Liver (tissue), 9 donors: ENCODE results near the gene CYB5R4. TPM values are rescaled to one million over a fixed set of nuclear protein-coding genes. Genes with fewer than 3 reads are reported as not detected.

Source experiments
- DNase-seq: peaks from one replicate; pipeline ENCODE4 v3.0.0-alpha.2; 2017; ENCODE audit warnings: low spot score
- H3K27ac ChIP-seq, 2 donors: one replicate each; pipeline ENCODE4 v1.7.0; 2013; ENCODE audit warnings: inconsistent platforms in 2 of 2, low read length in 2 of 2, control low read depth in 1 of 2, low read depth in 1 of 2, mild to moderate bottlenecking in 1 of 2
- H3K27me3 ChIP-seq, 4 donors: one replicate each; pipeline versions ENCODE4 v1.6.1 to v1.7.0; 2013; ENCODE audit warnings: low read length in 3 of 4, inconsistent platforms in 1 of 4, mild to moderate bottlenecking in 1 of 4, moderate library complexity in 1 of 4; ENCODE audit not compliant: control insufficient read depth in 4 of 4, insufficient read depth in 4 of 4
- H3K36me3 ChIP-seq, 4 donors: one replicate each; pipeline versions ENCODE4 v1.6.1 to v1.7.0; 2013; ENCODE audit warnings: low read length in 3 of 4, mild to moderate bottlenecking in 3 of 4, low read depth in 1 of 4, moderate library complexity in 1 of 4; ENCODE audit not compliant: control insufficient read depth in 4 of 4, insufficient read depth in 3 of 4
- H3K4me1 ChIP-seq, 4 donors: one replicate each; pipeline versions ENCODE4 v1.6.1 to v1.7.0; 2013; ENCODE audit warnings: low read length in 3 of 4, mild to moderate bottlenecking in 3 of 4, moderate library complexity in 1 of 4; ENCODE audit not compliant: control insufficient read depth in 4 of 4, insufficient read depth in 4 of 4
- H3K4me3 ChIP-seq, 3 donors: one replicate each; pipeline versions ENCODE4 v1.6.1 to v1.7.0; 2013; ENCODE audit warnings: low read length in 3 of 3, control low read depth in 1 of 3, low read depth in 1 of 3, mild to moderate bottlenecking in 1 of 3
- H3K9ac ChIP-seq, 2 donors: one replicate each; pipeline ENCODE4 v1.7.0; 2013; ENCODE audit warnings: low read length in 2 of 2, mild to moderate bottlenecking in 2 of 2, moderate library complexity in 2 of 2, control low read depth in 1 of 2, low read depth in 1 of 2
- H3K9me3 ChIP-seq, 4 donors: one replicate each; pipeline versions ENCODE4 v1.6.1 to v1.7.0; 2013; ENCODE audit warnings: low read length in 3 of 4; ENCODE audit not compliant: control insufficient read depth in 4 of 4
- CTCF ChIP-seq: fragments of 150-350 bp; IDR thresholded peaks from 2 replicates; pipeline ENCODE4 v1.5.1; 2017; ENCODE audit warnings: improper control_type of control experiment, low read depth, low read length; ENCODE audit not compliant: missing input control
- EGR1 ChIP-seq, 2 donors: IDR thresholded peaks; 2 replicates each; pipeline ENCODE4 v1.6.1; 2016 to 2018; ENCODE audit warnings: antibody characterized with exemption in 2 of 2, low read depth in 2 of 2
- FOXA1 ChIP-seq: IDR thresholded peaks from 2 replicates; pipeline ENCODE4 v1.6.1; 2016; ENCODE audit warnings: antibody characterized with exemption
- FOXA2 ChIP-seq: IDR thresholded peaks from 2 replicates; pipeline ENCODE4 v1.6.1; 2016; ENCODE audit warnings: antibody characterized with exemption
- GABPA ChIP-seq, 2 donors: IDR thresholded peaks in 1 of 2; conservative IDR thresholded peaks in 1 of 2; 2 replicates each; pipeline ENCODE4 v1.6.1; 2016; ENCODE audit warnings: antibody characterized with exemption in 2 of 2, mild to moderate bottlenecking in 1 of 2, moderate library complexity in 1 of 2
- HNF4A ChIP-seq, 2 donors: conservative IDR thresholded peaks; 2 replicates each; pipeline ENCODE4 v1.6.1; 2016; ENCODE audit warnings: antibody characterized with exemption in 2 of 2, mild to moderate bottlenecking in 2 of 2
- JUND ChIP-seq, 2 donors: IDR thresholded peaks; 2 replicates each; pipeline ENCODE4 v1.6.1; 2016; ENCODE audit warnings: antibody characterized with exemption in 2 of 2
- NR2F2 ChIP-seq: IDR thresholded peaks from 2 replicates; pipeline ENCODE4 v1.6.1; 2016; ENCODE audit warnings: antibody characterized with exemption
- RAD21 ChIP-seq, 2 donors: IDR thresholded peaks; 2 replicates each; pipeline ENCODE4 v1.6.1; 2016; ENCODE audit warnings: antibody characterized with exemption in 2 of 2, mild to moderate bottlenecking in 2 of 2
- RXRA ChIP-seq, 2 donors: IDR thresholded peaks; 2 replicates each; pipeline ENCODE4 v1.6.1; 2017 to 2018; ENCODE audit warnings: antibody characterized with exemption in 2 of 2, mild to moderate bottlenecking in 1 of 2
- SP1 ChIP-seq: IDR thresholded peaks from 2 replicates; pipeline ENCODE4 v1.6.1; 2018; ENCODE audit warnings: antibody characterized with exemption, mild to moderate bottlenecking
- YY1 ChIP-seq: IDR thresholded peaks from 2 replicates; pipeline ENCODE4 v1.6.1; 2016; ENCODE audit warnings: antibody characterized with exemption, mild to moderate bottlenecking
- ZBTB33 ChIP-seq: IDR thresholded peaks from 2 replicates; pipeline ENCODE4 v1.6.1; 2016; ENCODE audit warnings: antibody characterized with exemption
- WGBS: extraction: QIAGEN DNeasy Blood & Tissue Kit; methylation state at CpG from one replicate; pipeline ENCODE4 v1.1.7; 2013; 5-methylcytosine and 5-hydroxymethylcytosine counted together
- polyA plus RNA-seq, 2 donors: library from polyadenylated mRNA; stranded (reverse) in 1 of 2; unstranded in 1 of 2; fragments of 200-250 nt in 1 of 2; fragments of >200 nt in 1 of 2; fragmentation: Nextera tagmentation in 1 of 2; extraction: Ambion mirVana in 1 of 2; gene quantifications; one replicate each; pipeline versions ENCODE4 v1.2.1 to v1.2.3, GENCODE V29; 2013 to 2015
- total RNA-seq, 2 donors: library from RNA; depleted of rRNA; stranded (reverse); fragments of >200 nt; gene quantifications; one replicate each; pipeline ENCODE4 v1.2.3, GENCODE V29; 2014
- TF ChIP-seq, protein P1 (sequence below): IDR thresholded peaks from 2 replicates; pipeline ENCODE4 v1.6.1; 2016; ENCODE audit warnings: antibody characterized with exemption
- TF ChIP-seq, protein P2 (sequence below): IDR thresholded peaks from 2 replicates; pipeline ENCODE4 v1.6.1; 2016; ENCODE audit warnings: antibody characterized with exemption, mild to moderate bottlenecking
- TF ChIP-seq, protein P3 (sequence below): IDR thresholded peaks from 2 replicates; pipeline ENCODE4 v1.6.1; 2016; ENCODE audit warnings: antibody characterized with exemption
- donor health status: healthy.
- donor health status: healthy.
- donor health status: healthy.
- donor health status: healthy.
- donor health status: healthy.

CYB5R4 gene
- total and polyA plus RNA-seq, 4 donors = 3.4 to 7.8 (median 5.4) TPM

GRCh38 chr6:83978324-83978734 lies 118.8 kb downstream of the CYB5R4 start:
- DNase-seq = no peak
- Histone ChIP-seq H3K4me3 (no peak overlapping the region), H3K36me3 (no peaks in the 10 kb centered on the region), H3K9me3 (no peaks in the 10 kb centered on the region), H3K27me3 (no peaks in the 10 kb centered on the region), H3K27ac (no peak overlapping the region), H3K4me1 (no peaks in the 10 kb centered on the region), H3K9ac (no peak overlapping the region)
- 78% methylated on average over 1 of the region's 1 CpG for WGBS
- TF ChIP-seq FOXA2 (no peak), RAD21 (IDR thresholded peaks at IDR 0.05) (no peak), HNF4A (conservative IDR thresholded peaks at IDR 0.05) (no peak), SP1 (no peak), CTCF (no peak), RXRA (IDR thresholded peaks at IDR 0.05) (no peak), YY1 (no peak), EGR1 (IDR thresholded peaks at IDR 0.05; ENCODE audit: low read depth in 2 of 2) (no peak), GABPA (IDR thresholded peaks at IDR 0.05 in 1 of 2, conservative IDR thresholded peaks at IDR 0.05 in 1 of 2) (no peak)
- TF ChIP-seq, protein P1, sequence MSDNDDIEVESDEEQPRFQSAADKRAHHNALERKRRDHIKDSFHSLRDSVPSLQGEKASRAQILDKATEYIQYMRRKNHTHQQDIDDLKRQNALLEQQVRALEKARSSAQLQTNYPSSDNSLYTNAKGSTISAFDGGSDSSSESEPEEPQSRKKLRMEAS = no peak
- TF ChIP-seq, protein P2, sequence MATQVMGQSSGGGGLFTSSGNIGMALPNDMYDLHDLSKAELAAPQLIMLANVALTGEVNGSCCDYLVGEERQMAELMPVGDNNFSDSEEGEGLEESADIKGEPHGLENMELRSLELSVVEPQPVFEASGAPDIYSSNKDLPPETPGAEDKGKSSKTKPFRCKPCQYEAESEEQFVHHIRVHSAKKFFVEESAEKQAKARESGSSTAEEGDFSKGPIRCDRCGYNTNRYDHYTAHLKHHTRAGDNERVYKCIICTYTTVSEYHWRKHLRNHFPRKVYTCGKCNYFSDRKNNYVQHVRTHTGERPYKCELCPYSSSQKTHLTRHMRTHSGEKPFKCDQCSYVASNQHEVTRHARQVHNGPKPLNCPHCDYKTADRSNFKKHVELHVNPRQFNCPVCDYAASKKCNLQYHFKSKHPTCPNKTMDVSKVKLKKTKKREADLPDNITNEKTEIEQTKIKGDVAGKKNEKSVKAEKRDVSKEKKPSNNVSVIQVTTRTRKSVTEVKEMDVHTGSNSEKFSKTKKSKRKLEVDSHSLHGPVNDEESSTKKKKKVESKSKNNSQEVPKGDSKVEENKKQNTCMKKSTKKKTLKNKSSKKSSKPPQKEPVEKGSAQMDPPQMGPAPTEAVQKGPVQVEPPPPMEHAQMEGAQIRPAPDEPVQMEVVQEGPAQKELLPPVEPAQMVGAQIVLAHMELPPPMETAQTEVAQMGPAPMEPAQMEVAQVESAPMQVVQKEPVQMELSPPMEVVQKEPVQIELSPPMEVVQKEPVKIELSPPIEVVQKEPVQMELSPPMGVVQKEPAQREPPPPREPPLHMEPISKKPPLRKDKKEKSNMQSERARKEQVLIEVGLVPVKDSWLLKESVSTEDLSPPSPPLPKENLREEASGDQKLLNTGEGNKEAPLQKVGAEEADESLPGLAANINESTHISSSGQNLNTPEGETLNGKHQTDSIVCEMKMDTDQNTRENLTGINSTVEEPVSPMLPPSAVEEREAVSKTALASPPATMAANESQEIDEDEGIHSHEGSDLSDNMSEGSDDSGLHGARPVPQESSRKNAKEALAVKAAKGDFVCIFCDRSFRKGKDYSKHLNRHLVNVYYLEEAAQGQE = no peak
- TF ChIP-seq, protein P3, sequence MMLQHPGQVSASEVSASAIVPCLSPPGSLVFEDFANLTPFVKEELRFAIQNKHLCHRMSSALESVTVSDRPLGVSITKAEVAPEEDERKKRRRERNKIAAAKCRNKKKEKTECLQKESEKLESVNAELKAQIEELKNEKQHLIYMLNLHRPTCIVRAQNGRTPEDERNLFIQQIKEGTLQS = no peak

DNA sequence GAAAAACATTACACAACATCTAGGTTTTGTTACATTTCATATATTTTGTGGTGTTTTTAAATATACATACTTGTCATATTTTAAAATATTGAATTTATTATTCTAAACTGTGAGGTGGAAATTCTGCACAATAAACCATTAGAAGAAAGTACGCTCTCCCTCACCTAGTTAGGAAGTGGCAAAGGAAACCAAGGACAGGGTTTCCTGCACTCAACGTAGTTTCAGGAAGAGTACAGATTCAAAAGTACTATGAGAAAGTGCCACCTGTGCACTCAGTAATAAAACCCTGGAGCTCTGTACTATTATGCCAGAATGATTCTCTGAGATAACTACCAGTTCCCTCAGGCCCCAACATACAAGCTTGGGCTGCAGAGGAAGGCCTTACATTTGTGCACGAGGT lies 119.5 kb downstream of the CYB5R4 start:
- Histone ChIP-seq H3K4me1 (no peaks in the 10 kb centered on the region), H3K27ac (no peak overlapping the region), H3K9me3 (no peaks in the 10 kb centered on the region), H3K27me3 (no peaks in the 10 kb centered on the region), H3K4me3 (no peak overlapping the region), H3K9ac (no peak overlapping the region), H3K36me3 (no peaks in the 10 kb centered on the region)
- 69% methylated on average over 3 of the region's 3 CpGs for WGBS
- TF ChIP-seq GABPA (IDR thresholded peaks at IDR 0.05 in 1 of 2, conservative IDR thresholded peaks at IDR 0.05 in 1 of 2) (no peak), FOXA2 (no peak), RAD21 (IDR thresholded peaks at IDR 0.05) (no peak), HNF4A (conservative IDR thresholded peaks at IDR 0.05) (no peak), EGR1 (IDR thresholded peaks at IDR 0.05; ENCODE audit: low read depth in 2 of 2) (no peak), YY1 (no peak), FOXA1 (no peak), JUND (IDR thresholded peaks at IDR 0.05) (no peak), NR2F2 (no peak), CTCF (no peak), ZBTB33 (no peak)
- no peak for DNase-seq
